Measurements from ENCODE around the gene TCF4.

The TCF4 gene

GRCh38 chr18:55296115-55296514 lies 291.9 kb downstream of the TCF4 start:
- no peak for DNase-seq (ENCODE audit: low spot score)

DNA sequence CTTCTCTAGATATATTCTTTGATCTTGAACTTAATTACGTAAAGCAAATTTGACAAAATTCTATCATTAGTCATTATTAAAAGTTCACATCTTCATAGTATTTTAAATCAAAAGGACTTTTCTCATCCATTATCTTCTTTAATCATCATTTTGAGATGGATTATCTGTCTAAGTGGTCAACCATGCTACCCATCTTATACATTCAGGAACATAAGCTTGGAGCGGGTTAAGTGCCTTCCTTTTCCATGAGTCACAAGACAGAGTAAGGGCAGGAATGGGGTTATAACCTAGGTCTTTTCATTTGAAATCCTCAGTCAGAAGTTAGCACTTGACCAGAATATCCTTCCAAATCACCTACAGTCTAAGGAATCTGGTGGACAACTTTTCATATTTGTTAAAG lies 297.1 kb downstream of the TCF4 start:
- no peak for DNase-seq (ENCODE audit: low spot score)

DNA sequence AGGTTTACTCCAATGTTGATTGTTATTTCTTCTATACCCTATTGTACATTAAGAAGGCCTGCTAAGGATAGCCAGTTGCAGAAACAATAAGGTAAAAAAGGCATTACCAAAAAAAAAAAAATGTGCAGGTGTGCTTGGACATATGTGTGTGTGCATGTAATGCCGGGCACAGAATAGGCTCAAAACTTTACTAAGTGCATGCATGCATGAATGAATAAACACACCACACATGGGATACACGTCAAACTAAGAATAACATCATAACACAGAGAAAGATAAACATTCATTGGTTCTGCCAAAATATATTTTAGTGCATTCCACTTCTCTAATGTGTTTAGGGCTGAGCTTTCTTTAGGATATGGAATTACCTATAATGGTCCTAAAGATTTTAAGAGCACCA lies 298.2 kb downstream of the TCF4 start:
- DNase-seq (ENCODE audit: low spot score): no peak

DNA sequence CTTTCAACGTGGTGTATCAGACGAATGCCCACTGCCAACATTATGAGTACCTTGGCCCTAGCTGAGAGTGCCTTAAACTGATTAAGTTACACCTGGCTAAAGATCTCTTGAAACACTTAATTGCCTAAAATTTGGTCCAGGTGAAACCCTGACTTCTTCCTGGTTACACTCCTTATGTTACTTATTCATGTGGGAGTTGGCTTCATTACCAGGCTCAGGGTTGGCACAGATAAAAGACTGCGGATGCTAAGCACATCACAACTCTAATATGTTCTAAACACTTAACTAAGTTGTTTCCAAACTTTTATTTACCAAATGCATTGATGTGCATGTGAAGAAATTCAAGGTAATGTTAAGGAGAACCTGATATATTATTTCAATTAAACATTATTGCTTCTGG lies 298.9 kb downstream of the TCF4 start:
- DNase-seq (ENCODE audit: low spot score): no peak

GRCh38 chr18:55287935-55288868 lies 299.8 kb downstream of the TCF4 start:
- no peak for DNase-seq (ENCODE audit: low spot score)

DNA sequence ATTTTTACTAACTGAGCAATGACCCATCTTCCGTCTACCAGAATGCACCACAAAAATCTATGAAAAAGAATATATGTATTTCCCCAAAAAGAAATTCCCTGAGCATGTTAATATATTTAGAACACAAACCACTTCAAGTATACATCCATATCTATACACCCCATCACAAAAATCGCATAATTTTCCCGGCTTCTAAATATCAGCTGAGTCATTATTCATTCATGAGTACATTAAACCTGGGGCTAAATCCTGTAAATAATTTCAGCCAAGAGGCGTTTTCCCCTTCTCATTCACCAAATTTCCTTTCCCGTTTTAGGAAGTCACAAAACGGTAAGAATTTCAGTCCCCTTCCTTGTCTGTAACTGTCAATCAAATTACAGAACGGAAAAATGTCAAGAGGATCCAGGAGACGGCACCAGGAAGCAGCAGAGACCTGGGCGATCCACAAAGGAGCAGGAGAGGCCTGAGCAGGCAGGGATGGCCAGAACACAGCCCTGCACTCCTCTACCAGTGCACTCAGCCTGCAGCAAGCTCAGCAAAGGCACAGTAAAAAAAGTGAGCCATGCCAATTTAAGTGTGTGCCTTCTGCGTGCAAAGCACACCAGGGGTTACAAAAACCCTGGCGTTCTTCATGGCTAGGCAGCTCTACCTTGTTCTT lies 300.7 kb downstream of the TCF4 start:
- DNase-seq (ENCODE audit: low spot score): no peak

GRCh38 chr18:55286257-55286825 lies 301.7 kb downstream of the TCF4 start:
- DNase-seq (ENCODE audit: low spot score): no peak

- DNase-seq (ENCODE audit: low spot score): no peak
These were observed 303.4 kb downstream of the TCF4 start for GRCh38 chr18:55284614-55285013.

GRCh38 chr18:55283309-55283708 lies 304.7 kb downstream of the TCF4 start:
- DNase-seq (ENCODE audit: low spot score): no peak

DNA sequence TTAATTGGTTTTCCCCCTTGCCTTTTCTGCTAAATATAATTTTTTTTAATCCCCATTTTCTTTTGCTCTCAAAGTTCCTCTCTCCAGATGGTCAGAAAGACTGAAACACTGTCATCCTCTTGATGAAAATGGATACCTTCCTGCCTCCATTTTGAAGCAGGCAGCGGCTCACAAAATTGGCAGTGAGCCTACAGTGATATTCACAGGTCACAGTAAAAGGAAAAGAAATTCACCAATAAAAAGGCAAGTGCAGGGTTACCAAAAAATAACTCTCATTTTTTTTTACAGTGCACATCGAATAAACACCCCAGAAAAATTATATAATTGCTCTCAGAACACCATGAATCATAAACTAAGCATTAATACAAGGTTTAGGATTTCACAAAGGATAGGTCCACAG lies 307.5 kb downstream of the TCF4 start:
- no peak for DNase-seq (ENCODE audit: low spot score)

GRCh38 chr18:55275039-55275901 lies 312.7 kb downstream of the TCF4 start:
- no peak for DNase-seq (ENCODE audit: low spot score)

- DNase-seq (ENCODE audit: low spot score): no peak
These were observed 315.3 kb downstream of the TCF4 start for GRCh38 chr18:55272510-55273243.

DNA sequence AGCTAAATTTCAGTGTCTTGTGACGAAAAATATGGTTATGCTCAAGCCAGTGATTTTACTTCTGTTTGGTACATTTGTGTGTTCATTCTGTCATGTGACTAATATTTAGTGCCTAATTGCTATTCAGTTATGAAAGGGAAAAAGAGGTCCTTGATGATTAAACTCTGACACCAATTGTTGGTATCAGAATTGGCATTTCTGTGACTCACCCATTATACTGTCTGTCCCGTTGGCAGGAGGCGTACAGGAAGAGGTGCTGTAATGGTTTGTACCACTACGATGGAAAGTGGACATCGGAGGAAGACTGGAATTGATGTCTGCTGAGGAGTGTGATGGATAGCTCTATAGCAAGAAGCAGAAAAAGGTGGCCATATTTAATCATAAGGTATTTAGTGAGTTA lies 318.4 kb downstream of the TCF4 start:
- no peak for DNase-seq (ENCODE audit: low spot score)

DNA sequence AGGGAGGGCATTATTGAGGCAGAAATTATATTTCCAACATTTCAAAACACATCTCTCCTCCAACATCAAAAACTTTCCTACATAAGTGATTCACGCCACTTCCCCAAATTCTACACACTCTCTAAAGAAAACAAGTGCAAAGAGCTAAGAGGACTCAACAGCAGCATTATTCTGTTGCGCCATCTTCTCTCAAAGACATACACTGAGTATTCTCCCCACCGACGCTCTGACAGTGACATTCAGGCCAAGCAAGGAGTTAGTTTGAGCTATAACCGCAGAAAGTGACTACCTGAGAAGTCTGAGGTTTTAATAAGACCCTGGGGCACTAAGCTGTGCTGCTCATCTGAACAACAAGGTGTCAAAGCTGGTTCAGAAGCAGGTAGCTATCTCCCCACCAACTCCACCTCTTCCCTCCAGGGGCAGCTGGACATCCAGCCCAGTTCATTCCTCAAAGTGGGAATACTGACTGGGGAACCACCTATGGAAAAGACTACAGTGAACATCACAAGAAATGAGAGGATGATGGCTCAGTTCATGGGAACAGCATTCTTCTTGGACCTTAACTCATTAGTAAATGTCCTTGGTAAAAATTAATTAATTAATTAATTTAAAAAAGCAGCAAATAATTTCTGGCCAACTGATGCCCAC lies 319.2 kb downstream of the TCF4 start:
- DNase-seq (ENCODE audit: low spot score): no peak

GRCh38 chr18:55268151-55268601 lies 319.8 kb downstream of the TCF4 start:
- no peak for DNase-seq (ENCODE audit: low spot score)

DNA sequence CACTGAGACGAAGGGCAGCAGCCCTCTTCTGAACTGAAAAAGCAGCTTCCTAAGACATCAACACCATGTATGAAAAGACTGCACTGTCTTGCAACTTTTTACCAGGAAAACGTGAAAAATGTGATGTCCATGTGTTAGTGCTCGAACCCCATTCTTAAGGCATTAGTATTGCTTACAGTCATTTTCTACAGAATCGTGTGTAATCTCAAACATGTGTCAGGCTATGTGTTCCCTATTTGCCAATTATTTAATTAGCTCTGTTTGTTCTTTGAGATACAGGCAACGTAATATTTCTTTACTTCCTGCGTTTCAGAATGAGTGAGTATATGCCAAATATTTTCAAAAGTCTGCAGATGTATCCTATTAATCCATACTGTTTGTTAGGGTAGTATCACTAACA lies 321.0 kb downstream of the TCF4 start:
- no peak for DNase-seq (ENCODE audit: low spot score)

- no peak for DNase-seq (ENCODE audit: low spot score)
These were observed 322.0 kb downstream of the TCF4 start for GRCh38 chr18:55265984-55266383.

GRCh38 chr18:55265130-55265675 lies 322.8 kb downstream of the TCF4 start:
- DNase-seq (ENCODE audit: low spot score): no peak

GRCh38 chr18:55264108-55264507 lies 323.9 kb downstream of the TCF4 start:
- no peak for DNase-seq (ENCODE audit: low spot score)

GRCh38 chr18:55262021-55262560 lies 325.9 kb downstream of the TCF4 start:
- no peak for DNase-seq (ENCODE audit: low spot score)

Data from ecto neural progenitor cell (in vitro differentiated cells).